ENCODE measurements around the gene CNN2.

CNN2 gene

GRCh38 chr19:1068009-1069001 is 41.9 kb downstream of the CNN2 start:
- ChIA-PET POLR2A (interaction anchor here (1.4 to 1.8 kb wide), 2 partner anchors 16 to 55 kb away, joined by 3 to 4 read pairs; no protein-coding TSS in a partner anchor), CTCF (no interaction called here)
- no peak for TF ChIP-seq FOXK2 (IDR thresholded peaks at IDR 0.05)
- no peak for TF ChIP-seq NFRKB (IDR thresholded peaks at IDR 0.05)
- TF ChIP-seq SP1 (IDR thresholded peaks at IDR 0.05): no peak
- no peak for DNase-seq (ENCODE audit: extremely low spot score)

- POLR2A ChIA-PET: interaction anchor here (1.4 kb wide), 1 partner anchor 200 kb away, joined by 3 read pairs; the partner anchor contains the start of gene CIRBP
- DNase-seq (ENCODE audit: extremely low spot score): no peak
- TF ChIP-seq HDGF (IDR thresholded peaks at IDR 0.05; ENCODE audit: borderline replicate concordance) (no peak), FOXK2 (IDR thresholded peaks at IDR 0.05) (no peak), CTBP1 (IDR thresholded peaks at IDR 0.05; ENCODE audit: borderline replicate concordance) (no peak), FOXA1 (IDR thresholded peaks at IDR 0.05) (no peak)
- CTCF ChIA-PET: no interaction called here
These were observed 42.8 kb downstream of the CNN2 start for GRCh38 chr19:1069009-1069779.

- TF ChIP-seq FOXK2 (IDR thresholded peaks at IDR 0.05) (no peak), L3MBTL2 (conservative IDR thresholded peaks at IDR 0.05) (no peak), NFRKB (IDR thresholded peaks at IDR 0.05) (no peak), HDGF (IDR thresholded peaks at IDR 0.05; ENCODE audit: borderline replicate concordance) (no peak), ELF4 (IDR thresholded peaks at IDR 0.05) (no peak), BHLHE40 (IDR thresholded peaks at IDR 0.05; ENCODE audit: borderline replicate concordance) (no peak), CTBP1 (IDR thresholded peaks at IDR 0.05; ENCODE audit: borderline replicate concordance) (no peak), FOXA1 (IDR thresholded peaks at IDR 0.05) (no peak), ARNT (IDR thresholded peaks at IDR 0.05) (no peak), PKNOX1 (IDR thresholded peaks at IDR 0.05) (no peak), SUZ12 (IDR thresholded peaks at IDR 0.05) (no peak), TARDBP (IDR thresholded peaks at IDR 0.05) (no peak), ZNF384 (IDR thresholded peaks at IDR 0.05) (no peak), FOXM1 (IDR thresholded peaks at IDR 0.05; ENCODE audit: borderline replicate concordance) (no peak), SP1 (IDR thresholded peaks at IDR 0.05) (no peak), LEF1 (IDR thresholded peaks at IDR 0.05; ENCODE audit: borderline replicate concordance) (no peak)
- POLR2A ChIA-PET: interaction anchor here (1.4 kb wide), 1 partner anchor 199 kb away, joined by 3 read pairs; the partner anchor contains the start of gene CIRBP
- no peak for DNase-seq (ENCODE audit: extremely low spot score)
- CTCF ChIA-PET: no interaction called here
These were observed 44.1 kb downstream of the CNN2 start for GRCh38 chr19:1070576-1070930.

GRCh38 chr19:1070931-1071791 is 44.8 kb downstream of the CNN2 start:
- TF ChIP-seq CTBP1 (IDR thresholded peaks at IDR 0.05; ENCODE audit: borderline replicate concordance) (no peak), SP1 (IDR thresholded peaks at IDR 0.05) (no peak)
- no peak for DNase-seq (ENCODE audit: extremely low spot score)
- CTCF ChIA-PET: no interaction called here
- POLR2A ChIA-PET: no interaction called here

- ChIA-PET CTCF (no interaction called here), POLR2A (no interaction called here)
- no peak for DNase-seq (ENCODE audit: extremely low spot score)
- TF ChIP-seq BHLHE40 (IDR thresholded peaks at IDR 0.05; ENCODE audit: borderline replicate concordance): no peak
- TF ChIP-seq PKNOX1 (IDR thresholded peaks at IDR 0.05): no peak
- TF ChIP-seq ZNF384 (IDR thresholded peaks at IDR 0.05): no peak
- TF ChIP-seq FOXK2 (IDR thresholded peaks at IDR 0.05): no peak
- no peak for TF ChIP-seq SP1 (IDR thresholded peaks at IDR 0.05)
- TF ChIP-seq TARDBP (IDR thresholded peaks at IDR 0.05): no peak
- no peak for TF ChIP-seq HDGF (IDR thresholded peaks at IDR 0.05; ENCODE audit: borderline replicate concordance)
- TF ChIP-seq SUZ12 (IDR thresholded peaks at IDR 0.05): no peak
- no peak for TF ChIP-seq ARNT (IDR thresholded peaks at IDR 0.05)
- TF ChIP-seq ELF4 (IDR thresholded peaks at IDR 0.05): no peak
- TF ChIP-seq L3MBTL2 (conservative IDR thresholded peaks at IDR 0.05): no peak
- TF ChIP-seq FOXM1 (IDR thresholded peaks at IDR 0.05; ENCODE audit: borderline replicate concordance): no peak
- TF ChIP-seq LEF1 (IDR thresholded peaks at IDR 0.05; ENCODE audit: borderline replicate concordance): no peak
- TF ChIP-seq CTBP1 (IDR thresholded peaks at IDR 0.05; ENCODE audit: borderline replicate concordance): no peak
- no peak for TF ChIP-seq FOXA1 (IDR thresholded peaks at IDR 0.05)
These were observed 46.1 kb downstream of the CNN2 start for GRCh38 chr19:1072371-1073015.
